K562 (cell line): ENCODE measurements around the gene NMT1. TPM values are rescaled to one million over a fixed set of nuclear protein-coding genes. Genes with fewer than 3 reads are reported as not detected.

Source experiments
- ARID1B ChIP-seq: fragments of 450-650 bp; IDR thresholded peaks from 2 replicates; pipeline ENCODE4 v1.6.1; 2016; ENCODE audit warnings: antibody characterized with exemption, mild to moderate bottlenecking, inconsistent platforms
- CC2D1A ChIP-seq: fragments of 450-650 bp; IDR thresholded peaks from 2 replicates; pipeline ENCODE4 v1.6.1; 2017; ENCODE audit warnings: mild to moderate bottlenecking
- CTBP1 ChIP-seq: fragments of 450-650 bp; IDR thresholded peaks from 2 replicates; pipeline ENCODE4 v1.6.1; 2016; ENCODE audit warnings: borderline replicate concordance
- CXXC5 ChIP-seq: fragments of 250-450 bp; sonication (Bioruptor Pico); IDR thresholded peaks from 2 replicates; pipeline ENCODE4 v1.8.0; 2022; ENCODE audit warnings: inconsistent platforms, mild to moderate bottlenecking, moderate library complexity
- GATAD2A ChIP-seq: fragments of 450-650 bp; IDR thresholded peaks from 2 replicates; pipeline ENCODE4 v1.6.1; 2017
- NCOA4 ChIP-seq: fragments of 450-650 bp; IDR thresholded peaks from 2 replicates; pipeline ENCODE4 v1.6.1; 2018; ENCODE audit warnings: mild to moderate bottlenecking; ENCODE audit not compliant: partially characterized antibody
- RB1 ChIP-seq: fragments of 450-650 bp; IDR thresholded peaks from 2 replicates; pipeline ENCODE4 v1.6.1; 2017; ENCODE audit warnings: low read depth, mild to moderate bottlenecking
- RBFOX2 ChIP-seq: fragments of 200-400 bp; formaldehyde crosslinking; IDR thresholded peaks from 2 replicates; pipeline ENCODE4 v1.6.1; 2017; ENCODE audit warnings: low read depth, mild to moderate bottlenecking, low read length, moderate library complexity
- RFX7 ChIP-seq: fragments of 250-450 bp; sonication (Bioruptor Pico); IDR thresholded peaks from 2 replicates; pipeline ENCODE4 v1.5.1; 2021; ENCODE audit warnings: mild to moderate bottlenecking
- SIX5 ChIP-seq, 2 experiments: IDR thresholded peaks; 2 replicates each; pipeline ENCODE4 v1.6.1; 2011; ENCODE audit warnings: low read length in 2 of 2, borderline replicate concordance in 1 of 2, low read depth in 1 of 2, mild to moderate bottlenecking in 1 of 2, moderate library complexity in 1 of 2; ENCODE audit not compliant: insufficient read depth in 1 of 2
- SMAD1 ChIP-seq: fragments of 150-350 bp; IDR thresholded peaks from 2 replicates; pipeline ENCODE4 v1.6.1; 2014; ENCODE audit warnings: low read length, low read depth; ENCODE audit not compliant: partially characterized antibody
- TCF7 ChIP-seq: sonication (generic); IDR thresholded peaks from 2 replicates; pipeline ENCODE4 v1.6.1; 2016; ENCODE audit warnings: antibody characterized with exemption, borderline replicate concordance
- TFAM ChIP-seq: fragments of 250-450 bp; sonication (Bioruptor Pico); conservative IDR thresholded peaks from 2 replicates; pipeline ENCODE4 v1.5.0; 2021; ENCODE audit warnings: mild to moderate bottlenecking, moderate library complexity
- ZNF133 ChIP-seq: fragments of 250-450 bp; sonication (Bioruptor Pico); IDR thresholded peaks from 2 replicates; pipeline ENCODE4 v1.4.0; 2020; ENCODE audit warnings: mild to moderate bottlenecking
- polyA plus RNA-seq, 8 experiments: library from polyadenylated mRNA; depleted of rRNA in 4 of 8; stranded (reverse) in 5 of 8; unstranded in 3 of 8; fragments of >200 nt; fragmentation: Nextera tagmentation in 2 of 8; fragmentation: Illumina TruSeq in 1 of 8; extraction: Ambion mirVana in 2 of 8; extraction: Trizol in 1 of 8; gene quantifications; 2 replicates each; pipeline versions ENCODE4 v1.2.1 to v1.2.3, GENCODE V29; 2011 to 2014; ENCODE audit warnings: inconsistent platforms in 1 of 8, missing spikeins in 1 of 8
- total RNA-seq, 7 experiments: library from RNA; depleted of rRNA in 6 of 7; stranded (reverse); fragments of >200 nt in 6 of 7; fragmentation: Illumina TruSeq in 2 of 7; extraction: Trizol in 2 of 7; gene quantifications; 2 replicates each; pipeline versions ENCODE4 v1.2.1 to v1.2.3, GENCODE V29; 2011 to 2021; ENCODE audit warnings: low replicate concordance in 1 of 7
- TF ChIP-seq, protein P1 (sequence below): fragments of 200-800 bp; sonication (Bioruptor generic); IDR thresholded peaks from 2 replicates; pipeline ENCODE4 v1.6.1; 2016; ENCODE audit warnings: missing genetic modification characterization, missing compliant biosample characterization
- TF ChIP-seq, protein P2 (sequence below): sonication (generic); formaldehyde crosslinking; IDR thresholded peaks from 2 replicates; pipeline ENCODE4 v1.8.0; 2022; ENCODE audit warnings: missing genetic modification reagents, mild to moderate bottlenecking, borderline replicate concordance
- TF ChIP-seq, protein P3 (sequence below): fragments of 450-650 bp; IDR thresholded peaks from 2 replicates; pipeline ENCODE4 v1.6.1; 2017; ENCODE audit warnings: mild to moderate bottlenecking, moderate library complexity
- TF ChIP-seq, protein P4 (sequence below): sonication (generic); formaldehyde crosslinking; IDR thresholded peaks from 2 replicates; pipeline ENCODE4 v1.8.0; 2022; ENCODE audit warnings: mild to moderate bottlenecking, missing genetic modification reagents
- TF ChIP-seq, protein P5 (sequence below): sonication (generic); formaldehyde crosslinking; IDR thresholded peaks from 2 replicates; pipeline ENCODE4 v1.8.0; 2022; ENCODE audit warnings: mild to moderate bottlenecking, low read depth, missing genetic modification reagents

NMT1 gene
- total and polyA plus RNA-seq, 9 of the 15 experiments (the other 6 are each of a cell fraction or from before 2014, with no cell fraction given), result 86.7 to 569 (median 213) TPM

DNA sequence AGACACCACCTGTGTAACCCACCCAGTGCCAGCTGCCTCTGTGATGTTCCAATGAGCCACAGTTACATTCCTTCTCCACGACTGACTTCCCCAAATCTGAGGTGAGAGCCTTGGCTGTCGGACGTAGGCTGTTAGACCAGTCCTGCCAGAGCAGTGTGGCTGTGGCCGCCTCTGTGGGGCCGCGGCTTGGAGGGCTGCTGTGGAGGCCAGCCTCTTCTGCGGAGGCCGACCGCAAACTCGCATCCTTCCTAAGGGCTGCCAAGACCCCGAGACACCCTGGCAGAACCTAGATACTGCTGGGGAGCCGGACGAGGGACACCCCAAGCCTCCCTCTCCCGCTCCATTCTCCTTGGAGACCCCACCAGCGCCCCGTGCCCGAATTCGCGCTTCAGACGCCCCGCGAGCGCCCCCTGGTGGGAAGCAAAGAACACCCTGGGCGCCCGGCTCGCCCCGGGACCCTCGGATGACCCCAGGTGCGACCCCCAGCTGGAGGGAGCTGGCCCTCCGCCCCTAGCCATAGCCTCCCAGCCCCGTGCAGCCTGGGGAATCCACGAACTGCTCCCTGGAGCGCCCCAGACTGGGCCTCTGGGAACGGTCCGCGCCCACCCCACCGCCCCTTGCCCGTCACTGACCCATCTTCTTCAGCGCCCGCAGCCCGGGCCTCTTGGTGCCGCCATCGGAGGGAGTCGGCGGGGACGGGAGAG is 70.7 kb downstream of the NMT1 start (continued):
- TF ChIP-seq, protein P1, sequence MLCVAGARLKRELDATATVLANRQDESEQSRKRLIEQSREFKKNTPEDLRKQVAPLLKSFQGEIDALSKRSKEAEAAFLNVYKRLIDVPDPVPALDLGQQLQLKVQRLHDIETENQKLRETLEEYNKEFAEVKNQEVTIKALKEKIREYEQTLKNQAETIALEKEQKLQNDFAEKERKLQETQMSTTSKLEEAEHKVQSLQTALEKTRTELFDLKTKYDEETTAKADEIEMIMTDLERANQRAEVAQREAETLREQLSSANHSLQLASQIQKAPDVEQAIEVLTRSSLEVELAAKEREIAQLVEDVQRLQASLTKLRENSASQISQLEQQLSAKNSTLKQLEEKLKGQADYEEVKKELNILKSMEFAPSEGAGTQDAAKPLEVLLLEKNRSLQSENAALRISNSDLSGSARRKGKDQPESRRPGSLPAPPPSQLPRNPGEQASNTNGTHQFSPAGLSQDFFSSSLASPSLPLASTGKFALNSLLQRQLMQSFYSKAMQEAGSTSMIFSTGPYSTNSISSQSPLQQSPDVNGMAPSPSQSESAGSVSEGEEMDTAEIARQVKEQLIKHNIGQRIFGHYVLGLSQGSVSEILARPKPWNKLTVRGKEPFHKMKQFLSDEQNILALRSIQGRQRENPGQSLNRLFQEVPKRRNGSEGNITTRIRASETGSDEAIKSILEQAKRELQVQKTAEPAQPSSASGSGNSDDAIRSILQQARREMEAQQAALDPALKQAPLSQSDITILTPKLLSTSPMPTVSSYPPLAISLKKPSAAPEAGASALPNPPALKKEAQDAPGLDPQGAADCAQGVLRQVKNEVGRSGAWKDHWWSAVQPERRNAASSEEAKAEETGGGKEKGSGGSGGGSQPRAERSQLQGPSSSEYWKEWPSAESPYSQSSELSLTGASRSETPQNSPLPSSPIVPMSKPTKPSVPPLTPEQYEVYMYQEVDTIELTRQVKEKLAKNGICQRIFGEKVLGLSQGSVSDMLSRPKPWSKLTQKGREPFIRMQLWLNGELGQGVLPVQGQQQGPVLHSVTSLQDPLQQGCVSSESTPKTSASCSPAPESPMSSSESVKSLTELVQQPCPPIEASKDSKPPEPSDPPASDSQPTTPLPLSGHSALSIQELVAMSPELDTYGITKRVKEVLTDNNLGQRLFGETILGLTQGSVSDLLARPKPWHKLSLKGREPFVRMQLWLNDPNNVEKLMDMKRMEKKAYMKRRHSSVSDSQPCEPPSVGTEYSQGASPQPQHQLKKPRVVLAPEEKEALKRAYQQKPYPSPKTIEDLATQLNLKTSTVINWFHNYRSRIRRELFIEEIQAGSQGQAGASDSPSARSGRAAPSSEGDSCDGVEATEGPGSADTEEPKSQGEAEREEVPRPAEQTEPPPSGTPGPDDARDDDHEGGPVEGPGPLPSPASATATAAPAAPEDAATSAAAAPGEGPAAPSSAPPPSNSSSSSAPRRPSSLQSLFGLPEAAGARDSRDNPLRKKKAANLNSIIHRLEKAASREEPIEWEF (CRISPR knock-in tag), result no peak
- peak; percentile 85 for TF ChIP-seq GATAD2A
- TF ChIP-seq RBFOX2, result peak; percentile 17; the same call in 1 of the 2 replicates
- 0 out of 2 replicates have a peak, but pooled peaks have one; percentile 42 for TF ChIP-seq CXXC5 (CRISPR knock-in tag)
- TF ChIP-seq RB1, result peak; percentile 17; the same call in 1 of the 2 replicates
- TF ChIP-seq TFAM (CRISPR knock-in tag), result no peak
- no peak for TF ChIP-seq RFX7 (CRISPR knock-in tag)
- TF ChIP-seq, protein P2, sequence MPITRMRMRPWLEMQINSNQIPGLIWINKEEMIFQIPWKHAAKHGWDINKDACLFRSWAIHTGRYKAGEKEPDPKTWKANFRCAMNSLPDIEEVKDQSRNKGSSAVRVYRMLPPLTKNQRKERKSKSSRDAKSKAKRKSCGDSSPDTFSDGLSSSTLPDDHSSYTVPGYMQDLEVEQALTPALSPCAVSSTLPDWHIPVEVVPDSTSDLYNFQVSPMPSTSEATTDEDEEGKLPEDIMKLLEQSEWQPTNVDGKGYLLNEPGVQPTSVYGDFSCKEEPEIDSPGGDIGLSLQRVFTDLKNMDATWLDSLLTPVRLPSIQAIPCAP (CRISPR knock-in tag), result no peak
- 0 out of 2 replicates have a peak, but pooled peaks have one; percentile 38 for TF ChIP-seq CTBP1
- TF ChIP-seq ARID1B, result peak; percentile 26; the same call in 1 of the 2 replicates
- 0 out of 2 replicates have a peak, but pooled peaks have one; percentile 16 for TF ChIP-seq TCF7
- TF ChIP-seq, protein P3, sequence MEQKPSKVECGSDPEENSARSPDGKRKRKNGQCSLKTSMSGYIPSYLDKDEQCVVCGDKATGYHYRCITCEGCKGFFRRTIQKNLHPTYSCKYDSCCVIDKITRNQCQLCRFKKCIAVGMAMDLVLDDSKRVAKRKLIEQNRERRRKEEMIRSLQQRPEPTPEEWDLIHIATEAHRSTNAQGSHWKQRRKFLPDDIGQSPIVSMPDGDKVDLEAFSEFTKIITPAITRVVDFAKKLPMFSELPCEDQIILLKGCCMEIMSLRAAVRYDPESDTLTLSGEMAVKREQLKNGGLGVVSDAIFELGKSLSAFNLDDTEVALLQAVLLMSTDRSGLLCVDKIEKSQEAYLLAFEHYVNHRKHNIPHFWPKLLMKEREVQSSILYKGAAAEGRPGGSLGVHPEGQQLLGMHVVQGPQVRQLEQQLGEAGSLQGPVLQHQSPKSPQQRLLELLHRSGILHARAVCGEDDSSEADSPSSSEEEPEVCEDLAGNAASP, result no peak
- TF ChIP-seq CC2D1A, result peak; percentile 75; the same call in 1 of the 2 replicates
- no peak for TF ChIP-seq SIX5 (IDR thresholded peaks at IDR 0.05; ENCODE audit: borderline replicate concordance in 1 of 2, insufficient read depth in 1 of 2, low read depth in 1 of 2, low read length in 2 of 2)
- TF ChIP-seq ZNF133 (CRISPR knock-in tag), result no peak
- no peak for TF ChIP-seq NCOA4
- TF ChIP-seq, protein P4, sequence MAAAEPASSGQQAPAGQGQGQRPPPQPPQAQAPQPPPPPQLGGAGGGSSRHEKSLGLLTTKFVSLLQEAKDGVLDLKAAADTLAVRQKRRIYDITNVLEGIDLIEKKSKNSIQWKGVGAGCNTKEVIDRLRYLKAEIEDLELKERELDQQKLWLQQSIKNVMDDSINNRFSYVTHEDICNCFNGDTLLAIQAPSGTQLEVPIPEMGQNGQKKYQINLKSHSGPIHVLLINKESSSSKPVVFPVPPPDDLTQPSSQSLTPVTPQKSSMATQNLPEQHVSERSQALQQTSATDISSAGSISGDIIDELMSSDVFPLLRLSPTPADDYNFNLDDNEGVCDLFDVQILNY (CRISPR knock-in tag), result no peak
- no peak for TF ChIP-seq SMAD1
- TF ChIP-seq, protein P5, sequence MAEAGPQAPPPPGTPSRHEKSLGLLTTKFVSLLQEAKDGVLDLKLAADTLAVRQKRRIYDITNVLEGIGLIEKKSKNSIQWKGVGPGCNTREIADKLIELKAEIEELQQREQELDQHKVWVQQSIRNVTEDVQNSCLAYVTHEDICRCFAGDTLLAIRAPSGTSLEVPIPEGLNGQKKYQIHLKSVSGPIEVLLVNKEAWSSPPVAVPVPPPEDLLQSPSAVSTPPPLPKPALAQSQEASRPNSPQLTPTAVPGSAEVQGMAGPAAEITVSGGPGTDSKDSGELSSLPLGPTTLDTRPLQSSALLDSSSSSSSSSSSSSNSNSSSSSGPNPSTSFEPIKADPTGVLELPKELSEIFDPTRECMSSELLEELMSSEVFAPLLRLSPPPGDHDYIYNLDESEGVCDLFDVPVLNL (CRISPR knock-in tag), result peak; percentile 14; the same call in 1 of the 2 replicates
